Airway epithelial cell (primary cell): ENCODE data around the gene AP1M2. TPM values are rescaled to one million over a fixed set of nuclear protein-coding genes. Genes with fewer than 3 reads are reported as not detected.

Source experiments
- total RNA-seq: library from RNA; depleted of rRNA; stranded (reverse); fragments of >200 nt; gene quantifications from 2 replicates; pipeline ENCODE4 v1.2.3, GENCODE V29; 2015

Gene AP1M2
- 87.2 and 108 TPM in 2 replicates for total RNA-seq

DNA sequence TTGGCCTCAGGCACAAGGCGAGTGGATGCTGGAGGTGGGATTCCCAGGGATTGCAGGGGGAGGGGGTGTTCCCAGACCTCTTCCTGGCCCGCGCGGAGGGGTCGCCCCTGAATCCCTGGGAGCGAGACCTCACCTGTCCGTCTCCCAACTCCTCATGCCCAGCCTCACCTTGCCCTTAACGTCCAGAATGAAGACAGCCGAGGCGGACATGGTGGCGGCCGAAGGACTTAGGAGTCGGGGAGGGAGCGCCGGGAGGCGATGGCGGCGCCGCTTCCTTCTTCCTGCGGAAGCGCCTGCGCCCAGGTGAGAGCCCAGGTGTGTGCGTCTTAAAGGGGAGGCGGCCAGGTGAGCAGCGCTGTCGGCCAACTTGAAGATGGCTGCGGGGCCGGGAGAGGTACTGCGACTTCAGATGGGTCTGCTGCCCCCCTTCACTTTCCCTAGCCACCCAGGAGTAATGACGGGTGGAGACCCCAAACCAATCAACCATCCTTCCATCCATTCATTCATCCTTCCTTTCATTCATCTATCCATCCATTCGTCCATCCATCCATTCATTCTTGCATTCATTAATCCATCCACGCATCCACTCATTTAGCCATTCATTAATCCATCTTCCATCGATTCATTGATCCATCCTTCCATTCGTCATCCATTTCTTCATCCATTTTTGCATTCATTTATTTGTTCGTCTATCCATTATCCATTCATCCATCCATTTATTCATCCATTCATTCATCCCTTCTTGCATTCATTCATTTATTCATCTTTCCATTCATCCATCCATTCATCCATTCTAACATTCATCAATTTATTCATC is at the start of gene AP1M2:
Gene AP1M2, minus strand, starts transcription at position 291 of the 817 bp plus-strand sequence. Its CDS starts 81 bp downstream, at position 210.

DNA sequence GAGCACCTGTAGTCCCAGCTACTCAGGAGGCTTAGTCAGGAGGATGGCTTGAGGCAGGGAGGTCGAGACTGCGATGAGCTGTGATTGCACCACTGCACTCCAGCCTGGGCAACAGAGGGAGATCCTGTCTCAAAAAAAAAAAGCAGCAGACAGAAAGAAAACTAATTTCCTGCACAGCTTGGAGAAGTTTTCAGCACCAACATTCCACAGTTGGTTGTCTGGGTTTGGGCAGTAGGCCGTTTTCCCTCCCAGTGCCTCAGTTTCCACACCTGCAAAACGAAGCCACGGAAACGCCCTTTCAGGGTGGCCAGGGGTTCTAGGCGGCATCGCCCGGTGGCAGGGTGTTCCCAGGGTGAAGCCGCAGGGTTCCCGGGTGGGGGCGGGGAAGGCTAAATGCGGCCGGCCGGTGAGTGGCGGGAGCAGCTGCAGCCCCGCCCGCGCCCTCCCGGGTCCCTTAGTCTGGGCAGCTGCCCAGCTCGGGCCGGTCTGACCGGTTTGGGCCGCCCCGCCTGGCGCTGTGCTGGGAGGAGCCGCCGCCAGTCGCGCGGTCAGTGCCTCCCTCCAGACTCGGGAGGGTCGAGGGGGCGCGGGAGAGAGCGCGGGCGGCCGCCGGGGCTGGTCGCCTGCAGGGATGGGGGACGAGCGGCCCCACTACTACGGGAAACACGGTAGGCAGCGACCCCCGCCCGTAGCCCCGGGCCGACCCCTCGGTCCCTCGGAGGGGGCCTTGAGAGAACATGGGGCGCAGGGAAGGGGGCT is 38.1 kb upstream of the AP1M2 start, which contains the start of gene SLC44A2:
Gene SLC44A2, plus strand, starts transcription at position 551 of the 759 bp plus-strand sequence. Its CDS starts 81 bp downstream, at position 632.

DNA sequence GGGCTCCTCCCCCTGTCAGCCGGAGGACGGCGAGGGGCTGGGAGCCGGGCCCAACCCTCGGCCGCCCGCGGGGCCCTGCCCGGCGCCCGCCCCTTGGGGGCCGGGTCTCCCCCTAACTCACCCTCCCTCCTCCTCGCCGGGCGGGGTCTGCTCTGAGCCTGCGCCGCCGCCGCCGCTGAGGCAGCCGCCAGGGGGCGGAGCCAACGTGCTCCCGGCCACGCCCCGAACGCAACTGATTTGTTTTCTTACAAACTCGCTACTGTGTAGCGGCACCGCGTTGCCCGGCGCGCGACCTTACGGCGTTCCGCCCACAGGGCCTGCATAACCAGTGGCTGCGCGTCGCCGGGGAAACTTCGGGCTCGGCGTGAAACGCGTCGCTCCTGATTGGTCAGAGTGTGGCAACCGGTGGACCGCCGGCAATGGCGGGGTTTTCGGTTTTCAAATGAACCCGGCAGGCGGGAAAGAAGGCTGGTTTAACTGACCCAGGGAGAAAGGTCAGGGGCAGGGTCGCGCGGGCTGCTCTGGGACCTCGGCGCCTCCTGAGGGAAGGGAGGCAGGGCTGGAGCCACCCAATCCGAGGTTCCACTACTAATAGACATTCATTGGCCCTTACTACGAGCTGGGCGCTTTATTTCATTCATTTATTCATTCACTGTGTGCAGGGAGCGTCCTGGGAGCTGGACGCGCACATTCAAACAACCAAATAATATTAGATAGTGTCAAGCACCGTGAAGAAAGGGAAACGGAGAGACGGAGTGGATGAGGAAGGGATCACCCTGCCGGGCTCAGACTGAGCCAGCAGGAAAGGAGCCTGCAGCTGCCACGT is 18.1 kb downstream of the AP1M2 start, which contains the start of gene CDKN2D:
Gene CDKN2D, minus strand, starts transcription at position 154 of the 826 bp plus-strand sequence. CDS start 326 bp downstream, outside the sequence.

DNA sequence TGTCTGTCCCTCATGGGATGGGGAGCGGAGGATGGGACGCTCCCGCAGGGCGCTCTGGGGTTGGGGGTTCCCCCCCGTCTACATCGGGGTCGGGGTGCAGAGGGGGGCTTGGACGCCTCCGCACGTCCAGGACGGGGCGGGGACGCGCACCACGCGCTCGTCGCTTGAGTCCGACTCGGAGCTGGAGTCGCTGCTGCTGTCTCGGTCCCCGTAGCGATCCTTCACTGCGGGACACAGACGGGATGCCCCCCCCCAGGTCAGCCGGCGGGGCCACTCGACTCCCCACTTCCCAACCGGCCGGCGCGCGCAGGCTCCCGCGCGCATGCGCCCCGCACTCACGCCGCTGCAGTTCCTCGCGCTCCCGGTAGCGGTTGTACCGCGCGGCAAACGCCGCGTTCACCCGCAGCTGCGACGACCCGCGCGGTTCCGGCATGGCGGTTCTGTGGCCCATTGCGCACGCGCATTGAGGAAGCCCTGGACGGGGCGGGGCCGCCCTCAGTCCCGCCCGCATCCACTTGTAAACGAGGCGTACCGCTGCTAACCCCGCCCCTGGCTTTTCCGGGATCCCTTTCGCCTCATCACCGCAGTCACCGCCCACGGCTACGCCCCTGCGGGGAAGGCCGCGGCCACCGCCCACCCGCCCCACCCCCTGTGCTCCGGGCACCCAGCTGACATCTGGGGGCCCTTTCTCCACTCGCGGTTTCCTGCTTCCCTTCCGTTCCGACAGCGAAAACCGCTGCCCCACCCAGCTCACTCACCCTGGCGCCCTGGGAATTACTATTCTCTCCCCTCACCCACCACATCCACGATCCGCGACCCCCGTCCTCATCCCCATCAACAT is 21.3 kb downstream of the AP1M2 start, which contains the start of gene KRI1:
Gene KRI1, minus strand, starts transcription at position 444 of the 841 bp plus-strand sequence. Its CDS starts 11 bp downstream, at position 433.

DNA sequence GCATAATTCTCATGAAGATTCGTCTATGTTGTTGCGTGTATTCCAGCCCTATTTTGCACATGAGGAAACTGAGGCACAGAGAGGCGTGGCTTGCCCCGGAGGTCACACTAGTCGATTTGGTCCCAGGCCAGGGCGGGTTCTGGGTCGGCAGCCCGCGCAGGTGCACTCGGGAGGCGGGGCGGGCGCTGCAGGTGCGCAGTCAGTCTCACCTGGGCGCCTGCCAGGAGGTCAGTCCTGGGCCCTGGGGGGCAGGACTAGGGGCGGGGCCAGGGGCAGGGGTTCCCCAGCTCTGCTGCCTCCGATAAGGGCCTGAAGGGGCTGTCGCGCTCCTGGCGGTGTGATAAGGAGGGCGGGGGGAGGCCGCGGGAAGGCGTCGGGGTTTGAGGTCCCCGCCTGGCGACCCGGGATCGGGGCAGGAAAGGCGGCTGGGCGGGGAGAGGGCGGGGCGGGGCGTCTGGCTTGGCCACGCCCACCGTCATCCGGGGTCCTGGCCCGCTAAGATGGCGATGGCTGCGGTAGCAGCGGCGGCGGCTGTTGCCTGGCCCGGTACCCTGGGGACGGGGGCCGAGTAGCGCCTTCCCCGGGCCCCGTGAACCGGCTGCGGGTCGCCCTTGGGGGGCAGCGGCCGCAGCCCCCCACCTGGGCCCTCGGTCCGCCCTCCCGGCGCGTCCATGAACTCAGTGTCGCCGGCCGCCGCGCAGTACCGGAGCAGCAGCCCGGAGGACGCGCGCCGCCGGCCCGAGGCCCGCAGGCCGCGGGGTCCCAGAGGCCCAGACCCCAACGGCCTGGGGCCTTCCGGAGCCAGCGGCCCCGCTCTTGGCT is 43.5 kb downstream of the AP1M2 start, which contains the start of gene ATG4D:
Gene ATG4D, plus strand, starts transcription at position 485 of the 822 bp plus-strand sequence. Its CDS starts 187 bp downstream, at position 672.

Other genes starting within 250 kb of the AP1M2 start
- 0.74 and 2.9 TPM in 2 replicates for gene ICAM3, start 247.7 kb downstream of the AP1M2 start, total RNA-seq
- 53.0 and 70.7 TPM in 2 replicates for gene TYK2, start 206.7 kb downstream of the AP1M2 start, total RNA-seq
- 154 and 166 TPM in 2 replicates for gene CDC37, start 183.8 kb downstream of the AP1M2 start, total RNA-seq
- 0.09 and 0.71 TPM in 2 replicates for gene PDE4A, start 166.8 kb downstream of the AP1M2 start, total RNA-seq
- 48.5 and 52.1 TPM in 2 replicates for gene KEAP1, start 84.0 kb downstream of the AP1M2 start, total RNA-seq
- gene S1PR5, start 69.9 kb downstream of the AP1M2 start, total RNA-seq, result 3.3 TPM in 2 replicates
- gene ATG4D, start 43.4 kb downstream of the AP1M2 start, total RNA-seq, result 30.6 and 43.4 TPM in 2 replicates
- 10.6 and 11.9 TPM in 2 replicates for gene KRI1, start 21.3 kb downstream of the AP1M2 start, total RNA-seq
- gene CDKN2D, start 18.3 kb downstream of the AP1M2 start, total RNA-seq, result 2.0 and 7.1 TPM in 2 replicates
- gene SLC44A2, start 38.2 kb upstream of the AP1M2 start, total RNA-seq, result 87.7 and 95.3 TPM in 2 replicates
- gene ILF3, start 67.0 kb upstream of the AP1M2 start, total RNA-seq, result 118 and 141 TPM in 2 replicates
- gene QTRT1, start 114.1 kb upstream of the AP1M2 start, total RNA-seq, result 19.0 and 21.8 TPM in 2 replicates
- gene DNM2, start 130.8 kb upstream of the AP1M2 start, total RNA-seq, result 75.2 and 86.7 TPM in 2 replicates
- gene TMED1, start 248.9 kb upstream of the AP1M2 start, total RNA-seq, result 47.3 and 53.1 TPM in 2 replicates